ENCODE results near the gene SMYD1.

GRCh38 chr2:88060907-88061275 lies 6.7 kb upstream of the SMYD1 start:
- TF ChIP-seq, protein P1, sequence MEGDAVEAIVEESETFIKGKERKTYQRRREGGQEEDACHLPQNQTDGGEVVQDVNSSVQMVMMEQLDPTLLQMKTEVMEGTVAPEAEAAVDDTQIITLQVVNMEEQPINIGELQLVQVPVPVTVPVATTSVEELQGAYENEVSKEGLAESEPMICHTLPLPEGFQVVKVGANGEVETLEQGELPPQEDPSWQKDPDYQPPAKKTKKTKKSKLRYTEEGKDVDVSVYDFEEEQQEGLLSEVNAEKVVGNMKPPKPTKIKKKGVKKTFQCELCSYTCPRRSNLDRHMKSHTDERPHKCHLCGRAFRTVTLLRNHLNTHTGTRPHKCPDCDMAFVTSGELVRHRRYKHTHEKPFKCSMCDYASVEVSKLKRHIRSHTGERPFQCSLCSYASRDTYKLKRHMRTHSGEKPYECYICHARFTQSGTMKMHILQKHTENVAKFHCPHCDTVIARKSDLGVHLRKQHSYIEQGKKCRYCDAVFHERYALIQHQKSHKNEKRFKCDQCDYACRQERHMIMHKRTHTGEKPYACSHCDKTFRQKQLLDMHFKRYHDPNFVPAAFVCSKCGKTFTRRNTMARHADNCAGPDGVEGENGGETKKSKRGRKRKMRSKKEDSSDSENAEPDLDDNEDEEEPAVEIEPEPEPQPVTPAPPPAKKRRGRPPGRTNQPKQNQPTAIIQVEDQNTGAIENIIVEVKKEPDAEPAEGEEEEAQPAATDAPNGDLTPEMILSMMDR (IDR thresholded peaks at IDR 0.05) = no peak
- no peak for TF ChIP-seq EZH2 (IDR thresholded peaks at IDR 0.05; ENCODE audit: borderline replicate concordance, insufficient read depth, low read depth, low read length, poor library complexity, severe bottlenecking)

Measured in B cell (primary cell).